Fibroblast of gingiva (primary cell): Measurements from ENCODE around the gene TAT.
"Not testable (repeated sequence)": the region's sequence is repeated elsewhere in the genome, so short reads cannot be mapped to it uniquely, and the experiment has no call there.

ENCODE experiments used
- DNase-seq: peaks from one replicate; pipeline ENCODE4 v3.0.0-alpha.2; 2011; ENCODE audit warnings: low read depth

TAT gene

GRCh38 chr16:71584543-71585317, 7.8 kb upstream of the TAT start:
- no peak for DNase-seq

- DNase-seq, result not testable (repeated sequence)
Measured at GRCh38 chr16:71582553-71582848, 5.6 kb upstream of the TAT start.

- no peak for DNase-seq
Measured at GRCh38 chr16:71574702-71575101, 2.2 kb downstream of the TAT start.

GRCh38 chr16:71573387-71574094, 3.4 kb downstream of the TAT start:
- no peak for DNase-seq

GRCh38 chr16:71572497-71573116, 4.3 kb downstream of the TAT start:
- DNase-seq, result no peak

GRCh38 chr16:71570144-71570543, 6.7 kb downstream of the TAT start:
- no peak for DNase-seq

GRCh38 chr16:71569621-71570020, 7.3 kb downstream of the TAT start:
- DNase-seq, result no peak

- DNase-seq, result no peak
Measured at GRCh38 chr16:71568551-71568950, 8.3 kb downstream of the TAT start.

- no peak for DNase-seq
Measured at GRCh38 chr16:71567931-71568330, 9.0 kb downstream of the TAT start.

- no peak for DNase-seq
Measured at GRCh38 chr16:71565812-71566700, 10.8 kb downstream of the TAT start.

GRCh38 chr16:71564335-71564967, 12.4 kb downstream of the TAT start:
- no peak for DNase-seq

GRCh38 chr16:71562552-71562951, 14.3 kb downstream of the TAT start:
- DNase-seq, result no peak

GRCh38 chr16:71561886-71562285, 15.0 kb downstream of the TAT start:
- DNase-seq, result not testable (repeated sequence)

GRCh38 chr16:71559855-71560254, 17.0 kb downstream of the TAT start:
- DNase-seq, result no peak

GRCh38 chr16:71557954-71558582, 18.8 kb downstream of the TAT start:
- DNase-seq, result no peak

GRCh38 chr16:71557299-71557698, 19.6 kb downstream of the TAT start:
- no peak for DNase-seq

- DNase-seq, result no peak
Measured at GRCh38 chr16:71555230-71555891, 21.5 kb downstream of the TAT start.

- DNase-seq, result no peak
Measured at GRCh38 chr16:71552698-71553503, 24.0 kb downstream of the TAT start.

- no peak for DNase-seq
Measured at GRCh38 chr16:71547168-71547567, 29.7 kb downstream of the TAT start.

- DNase-seq, result no peak
Measured at GRCh38 chr16:71542377-71542776, 34.5 kb downstream of the TAT start.
